NCI-H187 (cell line): Measurements from ENCODE around the gene TLX2.
A peak's percentile ranks its signal among the peaks of the same experiment; 100 is the strongest.

Experiments
- DNase-seq, 2 experiments: peaks; one replicate each; lab custom pipeline; 2025; lab: John Stamatoyannopoulos, UW

Gene TLX2

GRCh38 chr2:74496997-74497776 is 17.1 kb upstream of the TLX2 start:
- no peak for DNase-seq

- DNase-seq, result no peak
Measured at GRCh38 chr2:74497777-74498499, 16.3 kb upstream of the TLX2 start.

GRCh38 chr2:74498500-74499266 is 15.6 kb upstream of the TLX2 start:
- no peak for DNase-seq

DNA sequence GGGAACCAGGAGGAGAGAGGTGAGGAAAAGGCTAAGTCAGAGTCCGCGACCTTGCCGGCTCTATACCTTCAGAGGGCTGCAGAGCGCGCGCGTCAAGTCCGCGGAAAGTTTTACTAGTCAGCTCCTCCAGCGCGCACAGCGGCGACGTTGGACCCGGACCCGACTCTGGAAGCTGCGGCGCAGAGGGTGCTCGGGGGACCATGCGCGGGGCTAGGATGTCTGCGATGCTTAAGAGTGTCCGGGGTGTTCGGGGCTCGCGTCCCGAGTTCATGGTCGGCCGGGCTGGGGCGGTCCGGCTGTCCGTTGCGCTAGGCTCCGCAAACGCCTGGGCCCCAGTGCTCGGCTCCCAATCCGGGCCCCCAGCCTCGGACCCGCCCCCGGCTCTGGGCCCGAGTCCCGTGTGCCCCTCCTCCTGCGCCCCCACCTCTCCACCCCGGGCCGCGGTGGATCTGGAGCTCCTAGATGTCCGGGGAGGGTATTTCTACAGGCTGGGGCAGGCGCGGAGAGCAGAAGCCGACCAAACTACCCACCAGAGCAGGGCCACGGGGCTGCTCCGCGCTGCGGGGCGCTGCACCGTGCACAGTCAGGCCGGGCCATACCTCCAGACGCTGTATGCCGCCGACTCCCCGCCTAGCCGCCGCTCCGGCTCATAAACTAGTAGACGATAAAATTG is 14.8 kb upstream of the TLX2 start, which contains the start of gene LBX2:
Gene LBX2, minus strand, starts transcription at position 337 of the 673 bp plus-strand sequence. Its CDS starts 66 bp downstream, at position 271.
- no peak for DNase-seq

DNA sequence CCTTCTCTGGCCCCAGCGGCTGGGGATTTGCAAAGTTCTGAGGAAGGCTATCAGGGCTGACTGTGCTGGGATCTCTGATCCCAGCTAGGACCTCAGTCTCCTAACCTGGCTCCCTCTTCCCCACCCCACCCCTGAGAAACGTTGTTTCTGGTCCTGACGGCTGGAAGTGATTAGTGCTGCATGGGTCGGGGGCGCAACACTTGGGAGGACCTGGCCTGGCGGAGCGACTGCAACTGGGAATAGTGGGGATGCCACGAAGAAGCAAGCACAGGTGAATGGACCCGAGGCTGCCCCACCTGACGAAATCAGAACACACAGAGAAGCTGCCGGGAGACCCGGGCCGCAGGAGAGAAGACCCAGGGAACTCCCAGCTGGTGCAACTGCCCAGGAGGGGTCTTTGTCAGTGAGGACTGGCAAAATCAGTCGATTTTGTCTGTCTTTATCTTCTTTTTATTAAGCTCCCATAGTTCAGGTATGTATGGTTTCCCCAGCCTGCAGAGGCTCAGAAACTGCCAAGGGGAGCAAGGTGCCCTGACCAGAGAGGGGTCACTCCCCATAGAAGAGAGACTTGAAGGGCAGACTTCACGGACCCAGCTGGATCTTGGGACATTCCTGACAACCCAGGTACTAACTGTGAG is 14.2 kb upstream of the TLX2 start:
- DNase-seq, result no peak

GRCh38 chr2:74500578-74500946 is 13.7 kb upstream of the TLX2 start:
- no peak for DNase-seq

GRCh38 chr2:74501335-74502071 is 12.7 kb upstream of the TLX2 start:
- no peak for DNase-seq

DNA sequence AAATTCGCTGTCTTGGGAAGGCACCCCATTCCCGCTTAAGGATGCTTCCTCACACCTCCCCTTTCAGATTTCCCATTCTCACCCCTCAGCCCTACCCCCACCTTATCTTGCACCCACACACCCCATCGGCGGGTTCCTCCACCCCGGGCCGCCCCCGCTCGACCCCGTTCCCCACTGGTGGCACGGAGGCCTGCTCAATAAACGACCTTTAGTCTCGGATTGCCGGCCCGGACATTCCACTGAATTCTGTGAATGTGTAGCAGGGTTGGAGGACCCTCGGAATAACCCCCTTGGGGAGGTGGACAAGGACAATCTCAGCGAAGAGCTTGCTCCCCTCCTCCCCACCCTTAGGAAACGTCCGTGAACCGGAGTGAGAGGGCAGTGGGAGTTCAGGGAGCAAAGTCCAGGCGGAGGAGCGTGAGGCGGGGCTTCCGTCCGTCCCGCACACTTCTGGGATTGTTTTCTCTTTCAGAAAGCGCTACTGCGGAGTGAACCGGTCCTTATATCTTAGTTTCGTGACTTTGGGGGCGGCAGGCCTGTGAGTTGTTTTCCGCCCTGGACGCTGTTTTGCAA is 12.0 kb upstream of the TLX2 start:
- DNase-seq, result no peak

DNA sequence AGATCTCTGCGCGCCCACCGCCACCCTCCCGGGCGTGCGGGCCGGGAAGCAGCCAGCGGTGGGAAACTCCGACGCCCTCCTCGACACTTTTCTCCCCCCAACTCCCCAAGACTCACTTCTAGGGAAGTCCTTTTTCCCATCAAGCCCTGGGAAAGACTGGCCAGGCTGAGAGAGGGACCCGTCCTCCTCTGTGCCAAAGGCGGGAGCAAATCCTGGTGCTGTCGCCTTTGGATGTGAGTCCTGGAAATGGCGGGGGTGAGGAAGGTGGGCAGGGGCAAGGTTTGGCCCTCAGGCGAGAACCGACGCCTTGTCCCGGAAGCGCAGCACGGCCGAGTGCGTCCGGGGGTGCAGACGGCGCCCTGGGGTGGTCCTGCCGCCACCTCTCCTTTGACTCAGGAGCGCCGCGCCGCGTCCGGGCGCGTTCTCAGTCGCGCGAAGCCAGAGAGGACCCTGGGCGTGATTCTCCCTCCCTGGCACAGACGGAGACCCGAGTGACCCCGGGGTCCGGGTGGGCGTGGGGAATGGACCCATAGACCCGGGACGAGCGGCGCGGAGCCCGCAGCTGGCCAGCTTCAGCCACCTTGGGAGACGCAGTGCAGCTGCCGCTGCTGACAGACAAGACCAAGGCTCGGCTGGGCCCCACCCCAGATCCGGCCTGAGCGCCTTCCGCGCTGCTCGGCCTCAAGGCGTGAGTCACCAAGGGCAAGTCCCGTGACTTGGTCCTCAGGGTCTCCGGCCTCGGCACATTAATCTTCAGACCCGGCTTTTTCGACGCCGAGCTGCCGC is 11.3 kb upstream of the TLX2 start:
- no peak for DNase-seq

DNA sequence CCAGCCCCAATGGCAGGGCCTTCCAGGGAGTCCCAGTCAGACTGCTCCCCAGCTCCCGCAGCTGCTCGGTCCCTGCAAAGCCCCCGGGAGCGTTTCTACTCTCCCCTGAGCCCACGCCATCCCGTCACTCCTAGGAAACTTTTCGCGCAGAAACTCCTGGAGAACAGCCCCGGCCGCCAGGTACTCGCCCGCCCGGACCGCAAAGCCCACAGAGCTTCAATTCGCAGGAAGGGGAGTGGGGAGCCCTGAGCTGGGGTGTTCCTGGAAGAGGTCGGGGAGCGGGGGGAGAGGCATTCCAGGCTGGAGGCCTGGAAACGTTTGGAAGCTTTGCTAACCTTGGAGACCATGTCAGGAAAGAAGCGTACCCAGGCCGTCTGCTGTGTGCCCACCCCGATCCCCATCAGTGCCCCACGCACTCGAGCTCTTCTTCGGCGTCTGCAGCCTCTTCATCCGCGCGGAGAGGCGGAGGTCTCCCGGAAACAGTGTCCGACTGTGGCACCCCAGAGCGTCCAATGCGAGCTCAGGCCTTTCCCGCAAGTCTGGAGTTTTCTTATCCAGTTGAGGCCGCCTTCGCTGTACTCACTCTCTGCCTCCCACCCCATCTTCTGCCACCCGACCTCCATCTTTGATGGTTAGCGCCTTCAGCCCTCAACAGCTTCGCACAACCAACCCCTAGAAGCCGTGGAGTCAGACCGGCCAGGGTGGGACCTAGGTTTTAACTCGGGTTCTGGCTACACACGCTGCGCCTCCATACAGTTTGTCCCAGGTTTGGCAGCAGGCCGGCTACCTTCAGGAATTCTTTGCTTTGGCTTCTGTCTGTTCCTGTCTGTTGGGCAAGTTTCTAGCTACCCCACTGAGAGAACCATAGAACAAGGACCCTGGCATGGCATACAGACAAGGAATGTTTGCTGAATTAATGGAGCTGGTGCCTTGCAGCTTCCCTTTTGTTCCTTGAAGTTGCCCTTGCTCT is 10.5 kb upstream of the TLX2 start:
- no peak for DNase-seq

GRCh38 chr2:74504591-74504990 is 9.7 kb upstream of the TLX2 start:
- no peak for DNase-seq

GRCh38 chr2:74505448-74506246 is 8.6 kb upstream of the TLX2 start:
- DNase-seq, result no peak

DNA sequence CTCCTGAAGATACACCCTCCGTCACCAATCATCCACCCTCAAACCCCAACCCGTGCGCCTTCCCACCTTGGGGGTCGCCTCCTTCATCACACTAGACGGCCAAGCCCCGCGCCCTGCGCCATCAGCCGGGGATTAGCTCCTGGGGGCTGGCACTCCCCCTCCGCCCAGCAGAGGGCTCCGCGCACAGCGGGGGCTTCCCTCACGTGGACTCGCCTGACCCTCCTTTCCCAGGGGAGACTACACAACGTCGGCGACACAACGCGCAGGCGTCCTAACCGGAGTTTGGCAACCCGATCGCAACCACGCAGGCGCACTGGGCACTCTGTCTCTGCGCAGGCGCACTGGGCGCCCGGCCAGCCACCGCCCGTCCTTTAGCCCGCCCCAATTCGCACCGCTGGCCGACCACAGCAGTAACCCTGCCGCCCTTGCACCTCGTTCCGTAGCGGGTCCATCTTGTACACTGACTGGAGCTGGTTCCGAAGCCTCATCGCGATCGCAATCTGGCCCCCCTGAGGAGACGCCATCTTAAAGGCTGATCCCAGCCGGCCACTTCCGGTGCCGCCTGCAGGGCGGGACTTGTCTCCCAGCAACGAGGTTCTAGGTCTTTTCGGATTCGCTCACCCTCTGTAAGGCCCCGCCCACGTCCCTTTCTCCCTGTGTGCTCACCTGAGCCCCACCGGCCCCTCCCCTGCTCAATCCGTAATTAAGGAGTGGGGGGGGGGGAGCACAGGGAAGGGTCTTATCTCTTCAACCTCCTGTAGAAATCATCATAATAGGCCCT is 6.9 kb upstream of the TLX2 start, which contains the start of gene PCGF1:
Gene PCGF1, minus strand, starts transcription at position 551 of the 781 bp plus-strand sequence. Its CDS starts 27 bp downstream, at position 524.
- DNase-seq, result peak; percentile 88 to 92

DNA sequence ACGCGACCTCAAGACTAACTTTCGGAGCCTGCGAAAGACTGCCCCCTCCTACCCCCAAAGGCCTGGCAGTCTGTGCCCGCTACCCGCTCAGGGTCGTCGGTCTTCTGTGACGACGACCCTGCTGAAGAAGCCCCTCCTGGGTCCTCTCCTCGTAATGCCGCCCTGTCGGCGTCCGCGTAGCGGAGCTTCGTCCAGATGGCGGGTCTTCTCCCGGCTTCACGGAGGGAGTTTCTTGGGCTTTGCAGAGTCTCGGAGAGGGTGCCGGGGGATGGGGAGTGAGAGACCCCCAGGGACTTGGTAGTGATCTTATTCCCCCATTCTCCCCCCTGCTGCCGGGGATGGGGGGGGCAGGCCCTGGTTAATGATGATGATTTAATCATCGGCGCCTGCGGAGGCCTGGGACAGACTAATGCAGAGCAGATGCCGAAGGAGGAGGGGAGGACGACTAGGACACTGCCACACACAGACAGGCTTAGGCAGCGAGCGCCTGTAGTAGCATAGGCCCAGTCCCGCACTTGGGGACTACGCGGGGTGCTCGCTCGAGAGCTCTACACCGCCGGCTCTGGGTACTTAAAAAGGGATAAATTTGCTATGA is 6.2 kb upstream of the TLX2 start:
- no peak for DNase-seq

- DNase-seq, result no peak
Measured at GRCh38 chr2:74510272-74510671, 4.0 kb upstream of the TLX2 start.
